ENCODE results near the gene BRI3.

The BRI3 gene

DNA sequence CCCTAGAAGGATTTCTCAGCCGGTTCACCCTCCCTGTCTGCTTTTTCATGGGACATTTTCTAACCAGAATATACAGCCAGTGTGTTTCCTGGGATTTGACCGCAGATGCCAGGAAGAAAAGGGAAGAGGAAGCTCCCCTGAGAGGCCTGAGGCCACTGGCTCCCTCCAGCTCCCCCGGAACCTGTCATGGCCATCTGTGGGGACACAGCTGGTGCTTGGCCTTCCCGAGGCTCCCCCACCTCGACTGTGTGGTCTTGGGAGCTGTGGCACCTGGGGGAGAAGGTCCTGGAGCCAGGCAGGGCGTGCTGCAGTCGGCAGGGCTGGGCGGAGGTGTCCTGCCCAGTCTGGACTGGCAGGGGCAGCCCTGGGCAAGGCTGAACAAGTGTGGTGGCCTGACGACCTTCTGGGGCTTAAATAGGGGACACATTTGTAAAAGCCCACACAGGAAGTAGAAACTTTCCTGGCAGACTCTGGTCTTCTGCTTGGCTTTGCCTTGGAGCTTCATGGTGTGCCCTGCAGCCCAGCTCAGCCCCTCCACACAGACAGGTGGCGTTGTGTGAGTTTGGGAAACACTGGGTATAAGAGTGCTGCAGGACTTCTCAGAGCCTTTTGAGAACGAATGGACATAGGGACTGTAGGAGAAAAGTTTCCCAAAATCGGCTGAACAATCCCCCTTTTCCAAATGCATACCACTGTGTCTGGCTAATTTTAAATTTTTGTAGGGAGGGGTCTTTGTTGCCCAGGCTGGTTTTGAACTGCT, 6.8 kb downstream of the BRI3 start:
- DNase-seq, result no peak

- no peak for DNase-seq
Observed at GRCh38 chr7:98289333-98289875, 7.9 kb downstream of the BRI3 start.

- no peak for DNase-seq
Observed at GRCh38 chr7:98291717-98292116, 10.2 kb downstream of the BRI3 start.

- DNase-seq, result no peak
Observed at GRCh38 chr7:98293265-98293664, 11.8 kb downstream of the BRI3 start.

- DNase-seq, result no peak
Observed at GRCh38 chr7:98293746-98294145, 12.3 kb downstream of the BRI3 start.

DNA sequence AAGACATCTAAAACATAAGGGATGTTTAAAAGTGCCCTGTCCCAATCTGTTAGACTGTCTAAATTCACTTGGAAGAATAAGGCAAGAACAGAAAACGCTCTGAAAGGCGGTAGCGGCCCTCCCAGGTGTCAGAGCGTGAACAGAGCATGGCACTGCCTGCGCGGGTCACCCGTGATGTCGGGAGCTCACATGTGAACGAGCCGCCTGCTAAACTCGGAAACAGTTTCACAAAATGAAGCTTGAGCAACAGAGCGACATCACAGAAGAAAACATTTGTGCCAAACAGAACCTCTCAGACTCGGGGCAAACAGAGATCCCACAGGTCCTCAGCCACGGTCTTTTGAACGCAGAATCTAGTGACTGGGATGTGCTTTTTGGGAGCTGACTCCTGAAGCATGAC, 12.8 kb downstream of the BRI3 start:
- DNase-seq, result no peak

DNA sequence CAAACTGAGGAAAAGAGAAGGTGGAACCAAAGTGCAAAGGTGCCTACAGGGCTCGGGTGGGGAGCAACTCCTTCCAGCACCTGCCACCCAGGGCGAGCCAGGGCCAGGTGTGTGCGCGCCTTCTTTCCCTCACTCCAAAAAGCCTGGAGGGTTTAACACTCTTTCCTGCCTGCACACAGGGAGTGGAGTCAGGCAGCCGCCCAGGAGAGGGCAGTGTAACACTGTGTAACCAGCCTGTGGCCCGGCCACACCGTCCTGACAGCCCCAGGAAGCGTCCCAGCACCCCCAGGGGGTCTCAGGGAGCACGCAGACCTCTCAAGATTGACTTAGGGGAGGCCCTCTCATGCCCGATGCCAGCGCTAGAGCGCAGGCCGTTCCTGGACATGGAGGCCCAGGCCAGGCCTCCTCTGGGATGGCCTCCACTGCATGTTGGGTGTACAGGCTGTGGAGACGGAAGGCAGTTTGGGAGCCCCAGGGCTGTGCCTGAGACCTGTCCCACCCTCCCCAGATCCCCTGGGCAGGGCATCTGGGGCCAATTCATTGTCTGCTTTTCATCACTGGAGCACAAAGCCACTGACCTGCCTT, 13.4 kb downstream of the BRI3 start:
- DNase-seq, result no peak

DNA sequence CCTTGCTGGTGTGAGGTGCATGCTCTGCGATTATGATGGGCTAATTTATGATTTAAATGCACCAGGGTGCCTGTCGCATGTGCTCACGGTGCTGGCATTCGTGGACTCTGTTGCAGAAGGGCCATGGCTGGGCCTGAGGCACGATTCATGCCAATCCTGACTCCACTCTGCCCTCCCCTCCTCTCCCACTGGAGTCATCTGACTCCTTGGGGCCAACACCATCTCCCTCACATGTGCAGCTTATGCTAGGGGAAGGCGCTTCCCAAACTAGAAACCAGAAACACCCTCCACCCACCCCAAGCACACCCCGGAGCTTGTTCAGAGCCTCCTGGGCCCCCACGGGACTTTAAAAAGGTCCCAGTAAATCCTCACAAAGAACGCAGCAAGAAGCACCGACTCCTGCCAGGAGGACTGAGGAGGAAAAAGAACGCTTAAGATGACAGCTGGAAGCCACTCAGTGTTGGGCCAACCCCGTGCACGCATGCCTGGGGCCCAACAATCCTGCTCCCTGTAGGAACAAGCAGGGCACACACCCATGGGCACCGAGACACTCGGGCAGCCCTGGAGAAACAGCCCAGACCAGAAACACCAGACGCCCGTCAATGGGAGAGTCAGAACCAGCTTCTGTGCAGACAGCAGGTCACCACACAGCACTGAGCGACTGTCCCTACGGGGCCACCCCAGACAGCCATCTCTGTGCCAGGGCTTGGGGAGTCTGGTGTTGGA, 14.1 kb downstream of the BRI3 start:
- no peak for DNase-seq

GRCh38 chr7:98296833-98297232, 15.3 kb downstream of the BRI3 start:
- DNase-seq, result no peak

- no peak for DNase-seq
Observed at GRCh38 chr7:98297626-98298286, 16.3 kb downstream of the BRI3 start.

GRCh38 chr7:98300595-98301372, 19.3 kb downstream of the BRI3 start:
- no peak for DNase-seq

DNA sequence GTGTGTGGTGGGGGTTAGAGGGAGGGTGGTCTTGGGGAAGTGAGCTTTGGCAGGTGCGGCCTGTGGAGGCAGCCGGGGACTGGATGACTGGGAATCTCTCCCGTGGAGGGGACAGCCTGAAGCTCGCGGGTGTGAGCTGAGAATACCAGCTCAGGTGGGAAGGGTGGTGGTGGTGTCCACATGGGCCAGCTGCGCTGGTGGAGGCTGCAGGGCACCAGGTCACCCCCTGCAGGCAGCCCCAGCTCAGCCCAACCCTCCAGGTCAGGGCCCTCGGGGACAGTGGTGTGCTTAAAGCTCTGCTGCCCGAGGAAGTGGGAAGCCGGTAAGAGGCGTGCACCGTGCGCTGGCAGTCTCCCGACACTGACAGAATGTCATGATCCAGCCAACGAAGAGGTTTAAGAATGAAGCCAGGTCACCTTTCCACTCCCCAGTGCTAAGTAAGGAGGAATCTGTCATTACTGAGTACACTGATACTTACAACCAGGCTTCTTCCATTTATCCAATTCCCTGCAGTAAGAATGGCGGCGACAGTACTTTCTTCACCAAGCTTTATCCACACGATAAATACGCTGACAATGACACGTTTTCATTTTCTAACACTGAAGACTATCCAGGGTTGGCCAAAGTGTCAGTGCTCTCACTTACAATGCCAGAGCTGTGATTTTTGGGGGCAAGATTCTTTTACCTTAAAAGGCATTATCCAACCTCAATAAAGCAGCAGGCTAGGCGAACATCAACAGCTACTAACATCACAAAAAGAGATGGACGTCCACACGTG, 20.4 kb downstream of the BRI3 start:
- DNase-seq, result no peak

- no peak for DNase-seq
Observed at GRCh38 chr7:98303176-98303865, 21.8 kb downstream of the BRI3 start.

DNA sequence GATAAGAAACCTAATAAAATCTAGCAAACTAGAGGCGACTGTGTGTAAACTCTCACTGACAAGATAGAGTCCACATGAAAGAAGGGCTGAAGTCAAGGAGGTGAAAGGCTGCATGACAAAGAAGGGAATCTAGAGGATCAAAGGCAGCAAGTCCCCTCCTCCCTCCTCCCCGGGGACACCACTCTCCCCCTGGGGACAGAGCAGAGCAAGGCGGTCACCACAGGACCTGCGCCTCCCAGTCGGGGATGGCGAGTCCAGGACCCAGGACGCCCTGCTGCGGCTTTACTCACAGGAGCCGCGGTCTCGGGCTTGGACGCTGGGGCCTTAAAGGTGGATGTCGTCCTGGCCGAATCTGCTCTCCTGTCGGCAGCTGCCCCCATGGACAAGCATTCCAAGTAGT, 22.4 kb downstream of the BRI3 start:
- DNase-seq, result no peak

DNA sequence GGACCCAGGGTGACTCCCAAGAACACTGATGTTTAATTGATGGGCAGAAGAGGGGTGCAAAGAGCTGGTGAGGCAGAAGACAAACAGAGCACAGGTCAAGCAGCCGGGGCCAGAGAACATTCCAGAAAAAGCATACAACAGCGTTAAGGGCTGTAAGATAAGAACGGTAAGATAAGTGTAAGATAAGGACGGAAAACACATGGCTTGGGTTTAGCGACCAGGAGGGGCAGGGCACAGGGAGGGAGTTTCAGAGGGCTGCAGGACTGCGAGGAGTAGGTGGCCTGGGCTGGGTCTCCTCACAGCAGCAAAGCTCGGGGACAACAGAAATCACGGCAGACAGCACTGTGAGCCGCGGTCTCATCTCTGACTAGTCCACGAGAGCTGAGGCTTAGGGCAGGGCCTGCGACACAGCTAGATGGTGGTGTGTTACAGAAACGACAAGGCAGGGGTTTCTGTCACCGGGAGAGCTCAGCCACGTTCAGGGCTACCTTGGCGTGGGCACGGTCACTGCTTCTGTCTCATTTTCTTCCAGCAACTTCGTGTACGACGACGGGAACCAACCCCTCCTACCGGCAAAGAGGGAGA, 24.6 kb downstream of the BRI3 start:
- DNase-seq, result no peak

- DNase-seq, result no peak
Observed at GRCh38 chr7:98307971-98308466, 26.5 kb downstream of the BRI3 start.

DNA sequence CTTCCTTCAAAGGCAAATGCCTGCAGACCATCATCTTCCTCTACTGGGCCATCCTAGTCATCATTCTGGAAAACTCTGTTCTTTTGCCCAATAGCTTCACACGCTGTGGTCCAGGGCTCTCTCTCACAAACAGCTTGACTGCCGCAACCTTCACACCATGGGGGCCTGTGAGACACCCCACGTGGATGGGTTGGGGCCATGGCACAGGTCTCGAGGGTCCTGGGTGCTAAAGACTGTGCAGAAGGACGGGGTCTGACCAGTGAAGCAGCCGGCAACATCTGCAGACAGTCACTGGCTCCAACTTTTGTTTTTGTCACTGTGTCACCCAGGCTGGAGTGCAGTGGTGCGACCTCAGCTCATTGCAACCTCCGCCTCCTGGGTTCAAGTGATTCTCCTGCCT, 28.1 kb downstream of the BRI3 start:
- no peak for DNase-seq

GRCh38 chr7:98312201-98312600, 30.7 kb downstream of the BRI3 start:
- DNase-seq, result no peak

GRCh38 chr7:98314469-98314868, 33.0 kb downstream of the BRI3 start:
- no peak for DNase-seq

GRCh38 chr7:98315318-98315993, 34.0 kb downstream of the BRI3 start:
- DNase-seq, result no peak

All from CD4-positive, alpha-beta T cell treated with Interleukin-17A for 1 hour (primary cell).